Ovary (tissue), 9 donors: ENCODE results near the gene MAD1L1. TPM values are rescaled to one million over a fixed set of nuclear protein-coding genes. Genes with fewer than 3 reads are reported as not detected.

Experiments
- DNase-seq, 5 donors: peaks; one replicate each; pipeline ENCODE4 v3.0.0-alpha.2; 2019 to 2020
- H3K27ac ChIP-seq, 2 donors: fragments of 200-600 bp; one replicate each; pipeline versions ENCODE4 v1.5.1 to v1.8.0; 2019 to 2022
- H3K27me3 ChIP-seq: fragments of 200-600 bp; one replicate; pipeline ENCODE4 v1.8.0; 2022
- H3K36me3 ChIP-seq: fragments of 200-600 bp; sonication (generic); one replicate; pipeline ENCODE4 v1.5.1; 2019
- H3K4me1 ChIP-seq: one replicate; pipeline ENCODE4 v1.8.1; 2013; ENCODE audit warnings: mild to moderate bottlenecking, moderate library complexity; ENCODE audit not compliant: insufficient read depth
- H3K4me3 ChIP-seq: fragments of 200-600 bp; sonication (generic); one replicate; pipeline ENCODE4 v1.5.1; 2017
- H3K9me3 ChIP-seq, 2 donors: fragments of 200-600 bp in 1 of 2; sonication (generic) in 1 of 2; one replicate each; pipeline versions ENCODE4 v1.5.1 to v1.8.1; 2013 to 2019; ENCODE audit warnings: mild to moderate bottlenecking in 1 of 2, moderate library complexity in 1 of 2
- EP300 ChIP-seq: sonication (generic); formaldehyde crosslinking; IDR thresholded peaks from one replicate; pipeline ENCODE4 v1.6.1; 2017; ENCODE audit warnings: antibody characterized with exemption
- POLR2A ChIP-seq: fragments of 450-650 bp; IDR thresholded peaks from one replicate; pipeline ENCODE4 v1.6.1; 2017; ENCODE audit warnings: antibody characterized with exemption, mild to moderate bottlenecking, moderate library complexity
- WGBS, 3 donors: extraction: QIAGEN DNeasy Blood & Tissue Kit in 1 of 3; methylation state at CpG; one replicate each; pipeline versions ENCODE4 v1.1.5 to v1.1.7; 2013 to 2017; 5-methylcytosine and 5-hydroxymethylcytosine counted together
- intact Hi-C, 4 donors: fragments of 100-400 bp; cut with DNase I; formaldehyde crosslinking; loops; one replicate each; pipeline versions ENCODE4 v1.11.0 to v1.15.1; 2022 to 2023
- polyA plus RNA-seq, 2 donors: library from polyadenylated mRNA; stranded (reverse); fragments of 200-250 nt in 1 of 2; fragments of 350-450 nt in 1 of 2; fragmentation: Illumina TruSeq in 1 of 2; extraction: RNeasy Lipid Tissue Mini Kit (QIAGEN cat#74804) in 1 of 2; gene quantifications; one replicate each; pipeline ENCODE4 v1.2.3, GENCODE V29; 2013 to 2014
- total RNA-seq, 7 donors: library from RNA; depleted of rRNA in 2 of 7; stranded (reverse); fragments of >200 nt in 2 of 7; fragmentation: NEBNext Ultra II Directional in 3 of 7; extraction: Animal tissue kit (Norgen Biotek cat#: 25700) in 3 of 7; gene quantifications; one replicate each; pipeline versions ENCODE4 v1.1.0 to v1.2.4, GENCODE V29; 2016 to 2023
- TF ChIP-seq, protein P1 (sequence below), 3 donors: fragments of 450-650 bp in 2 of 3; fragments of 200-600 bp in 1 of 3; IDR thresholded peaks; one replicate each; pipeline versions ENCODE4 v1.5.1 to v1.8.0; 2016 to 2022; ENCODE audit warnings: antibody characterized with exemption in 3 of 3, mild to moderate bottlenecking in 1 of 3
- donor health status: DM: no; HTN: no; CAD: no; lungs with moderate emphysema.
- donor health status: DM: no; HTN: no; CAD: no.
- donor health status: Bipolar disorder and iron deficiency.
- donor health status: DM: yes; HTN: yes; CAD: no.
- donor health status: DM: no; HTN: no; CAD: no.
- donor health status: DM: yes; HTN: yes; CAD: no.

Gene MAD1L1
- total and polyA plus RNA-seq, 9 donors, result 5.9 to 36.6 (median 22.8) TPM

DNA sequence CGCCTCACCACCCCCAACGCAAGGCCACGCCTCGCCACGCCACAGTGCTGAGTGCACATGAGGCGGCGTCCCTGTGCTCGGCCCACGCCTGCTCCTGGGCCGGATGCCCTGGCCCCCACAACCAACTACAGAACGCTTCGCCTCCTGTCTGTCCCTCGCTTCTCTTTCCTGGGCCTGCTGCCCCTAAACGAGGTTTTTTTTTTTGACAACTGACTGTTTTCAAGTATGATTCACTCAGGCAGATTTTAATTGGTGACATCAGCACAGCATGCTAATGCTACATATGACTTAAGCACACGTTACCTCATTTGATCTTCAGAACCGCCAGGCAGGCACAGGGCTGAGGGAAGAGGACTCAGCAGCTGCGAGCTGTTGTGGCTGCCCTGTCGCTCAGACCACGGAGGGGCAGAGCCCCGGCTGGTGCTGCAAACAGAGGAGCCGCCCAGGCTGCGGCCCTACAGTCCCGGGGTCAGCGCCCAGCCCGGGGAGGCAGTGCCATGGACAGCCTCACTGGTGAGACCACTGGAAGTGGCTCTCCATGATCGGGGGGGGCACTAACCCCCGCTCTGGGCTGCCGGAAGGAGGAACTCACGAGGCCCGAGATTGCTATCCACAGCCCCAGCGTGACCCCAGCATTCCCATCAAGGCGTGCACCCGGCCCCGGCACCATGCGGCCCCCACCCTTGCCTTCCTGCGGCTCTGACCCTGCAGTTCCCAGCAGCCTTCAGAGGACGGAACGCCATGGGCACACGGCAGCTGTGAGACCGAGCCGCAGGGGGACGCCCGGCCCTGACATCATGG lies 212.8 kb downstream of the MAD1L1 start:
- peak in 2 of 5 donors; percentile 24 to 31 for DNase-seq

DNA sequence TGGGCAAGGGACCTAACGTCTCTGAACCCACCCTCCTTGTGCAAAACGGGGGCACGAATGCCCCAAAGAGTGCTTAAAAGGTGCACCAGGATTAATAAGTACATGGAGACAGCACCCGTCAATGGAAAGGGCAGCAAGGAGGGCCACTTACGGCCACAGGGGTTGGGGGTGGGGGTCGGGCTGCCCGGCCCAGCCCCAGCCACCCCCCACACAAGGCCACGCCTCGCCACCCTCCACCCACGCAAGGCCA lies 213.4 kb downstream of the MAD1L1 start:
- Histone ChIP-seq H3K27me3 (no peaks in the 10 kb centered on the region), H3K4me1 (peaks cover 11% of the 10 kb centered on the region), H3K36me3 (no peaks in the 10 kb centered on the region), H3K27ac (no peak overlapping the region), H3K4me3 (no peak overlapping the region), H3K9me3 (no peaks in the 10 kb centered on the region)
- intact Hi-C loops, result no loop called here
- DNase-seq, result no peak
- 79 to 82% (median 80%) methylated on average over 10 of the region's 10 CpGs for WGBS, 3 donors
- TF ChIP-seq, protein P1, sequence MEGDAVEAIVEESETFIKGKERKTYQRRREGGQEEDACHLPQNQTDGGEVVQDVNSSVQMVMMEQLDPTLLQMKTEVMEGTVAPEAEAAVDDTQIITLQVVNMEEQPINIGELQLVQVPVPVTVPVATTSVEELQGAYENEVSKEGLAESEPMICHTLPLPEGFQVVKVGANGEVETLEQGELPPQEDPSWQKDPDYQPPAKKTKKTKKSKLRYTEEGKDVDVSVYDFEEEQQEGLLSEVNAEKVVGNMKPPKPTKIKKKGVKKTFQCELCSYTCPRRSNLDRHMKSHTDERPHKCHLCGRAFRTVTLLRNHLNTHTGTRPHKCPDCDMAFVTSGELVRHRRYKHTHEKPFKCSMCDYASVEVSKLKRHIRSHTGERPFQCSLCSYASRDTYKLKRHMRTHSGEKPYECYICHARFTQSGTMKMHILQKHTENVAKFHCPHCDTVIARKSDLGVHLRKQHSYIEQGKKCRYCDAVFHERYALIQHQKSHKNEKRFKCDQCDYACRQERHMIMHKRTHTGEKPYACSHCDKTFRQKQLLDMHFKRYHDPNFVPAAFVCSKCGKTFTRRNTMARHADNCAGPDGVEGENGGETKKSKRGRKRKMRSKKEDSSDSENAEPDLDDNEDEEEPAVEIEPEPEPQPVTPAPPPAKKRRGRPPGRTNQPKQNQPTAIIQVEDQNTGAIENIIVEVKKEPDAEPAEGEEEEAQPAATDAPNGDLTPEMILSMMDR (IDR thresholded peaks at IDR 0.05), result no peak
- TF ChIP-seq POLR2A (no peak), EP300 (no peak)

More for the DNA sequence above, 212.8 kb downstream of the MAD1L1 start:
- no peaks in the 10 kb centered on the region for H3K27me3 ChIP-seq
- H3K36me3 ChIP-seq, result no peaks in the 10 kb centered on the region
- H3K4me1 ChIP-seq, result peaks cover 11% of the 10 kb centered on the region
- no peak overlapping the region for H3K4me3 ChIP-seq
- TF ChIP-seq, protein P1 (IDR thresholded peaks at IDR 0.05), result no peak
- TF ChIP-seq POLR2A (no peak), EP300 (no peak)
- intact Hi-C loops, result no loop called here
- H3K27ac ChIP-seq, result no peak overlapping the region
- WGBS, 3 donors, result 85 to 90% (median 87%) methylated on average over 40 to 43 of the region's 43 CpGs
- no peaks in the 10 kb centered on the region for H3K9me3 ChIP-seq

DNA sequence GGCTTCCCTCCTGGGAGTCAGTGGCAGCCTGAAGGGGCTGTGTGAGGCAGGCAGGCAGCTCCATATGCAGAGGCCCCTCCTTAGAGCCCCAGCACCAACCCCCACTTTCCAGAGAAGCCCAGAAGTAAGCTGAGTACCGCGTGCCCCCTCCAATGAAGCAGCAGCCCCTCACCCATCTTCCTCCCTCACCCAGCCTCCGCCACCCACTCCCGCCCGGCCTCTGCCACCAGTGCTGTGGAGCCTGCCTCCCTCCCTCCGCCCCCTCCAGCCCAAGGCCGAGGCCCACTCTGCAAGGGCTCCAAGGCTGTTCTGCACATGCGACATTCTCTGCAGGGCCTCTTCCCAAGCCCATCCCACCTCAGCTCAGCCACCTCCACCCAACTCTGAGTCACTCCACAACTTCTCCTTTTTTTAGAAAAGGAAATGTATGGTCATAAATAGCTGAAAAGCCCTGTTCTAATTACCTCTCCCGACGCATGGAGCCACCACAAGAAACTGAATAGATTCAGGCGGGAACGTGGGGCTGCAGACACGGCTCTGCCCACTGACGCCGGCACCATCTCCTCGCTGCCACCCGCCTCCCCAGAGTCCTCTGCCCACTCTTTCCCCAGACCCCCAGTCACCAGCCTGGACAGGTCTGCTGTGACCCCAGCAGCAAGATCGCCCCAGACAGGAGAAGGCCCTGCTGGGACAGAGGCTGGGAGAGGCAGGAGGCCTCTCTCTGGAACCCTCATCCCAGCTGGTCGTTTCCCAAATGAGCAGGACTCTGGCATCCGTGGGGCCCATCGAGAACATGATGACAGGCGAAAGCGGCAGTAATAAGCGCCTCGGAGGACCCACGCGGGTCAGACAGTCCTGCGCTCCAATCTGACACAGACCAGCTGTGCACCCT lies 213.9 kb downstream of the MAD1L1 start:
- Histone ChIP-seq H3K27me3 (no peaks in the 10 kb centered on the region), H3K27ac (no peak overlapping the region), H3K9me3 (no peaks in the 10 kb centered on the region), H3K36me3 (no peaks in the 10 kb centered on the region), H3K4me1 (peaks cover 11% of the 10 kb centered on the region), H3K4me3 (no peak overlapping the region)
- 46 to 54% (median 48%) methylated on average over 28 of the region's 28 CpGs for WGBS, 3 donors
- intact Hi-C loops, result no loop called here
- TF ChIP-seq POLR2A (no peak), EP300 (no peak)
- TF ChIP-seq, protein P1 (IDR thresholded peaks at IDR 0.05), result no peak
- peak in 3 of 5 donors; percentile 10 to 44 (median 41) for DNase-seq

DNA sequence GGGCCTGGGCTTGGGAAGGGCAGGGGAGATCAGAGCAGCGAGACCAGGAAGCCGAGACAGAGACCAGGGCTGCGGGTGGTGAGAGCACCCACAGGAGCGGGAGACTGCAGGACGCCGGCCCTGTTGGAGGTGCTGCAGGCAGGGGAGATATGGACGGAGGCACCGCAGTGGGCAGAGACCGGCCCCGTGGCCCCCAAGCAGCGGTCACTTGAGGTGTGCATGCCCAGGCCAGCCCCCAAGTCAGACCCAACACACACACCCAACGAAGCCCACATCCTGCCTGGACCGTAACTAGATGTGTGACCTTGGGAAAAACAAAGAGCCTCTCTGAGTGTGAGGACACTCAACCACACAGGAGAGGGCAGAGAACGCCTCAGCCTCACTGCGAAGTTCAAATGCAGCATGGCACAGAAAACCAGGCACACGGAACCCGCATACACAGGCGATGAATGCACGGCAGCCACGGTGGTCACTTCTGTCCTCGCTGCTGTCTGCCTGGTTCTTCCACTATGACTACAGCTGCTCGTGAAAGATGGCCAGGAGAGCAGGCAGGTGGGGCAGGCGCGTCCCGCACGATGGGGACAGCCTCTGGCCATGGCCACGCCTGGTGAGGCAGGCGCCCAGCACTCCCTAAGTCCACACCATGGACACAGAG lies 214.7 kb downstream of the MAD1L1 start:
- Histone ChIP-seq H3K27me3 (no peaks in the 10 kb centered on the region), H3K4me3 (no peak overlapping the region), H3K36me3 (no peaks in the 10 kb centered on the region), H3K9me3 (no peaks in the 10 kb centered on the region), H3K27ac (no peak overlapping the region), H3K4me1 (peaks cover 11% of the 10 kb centered on the region)
- TF ChIP-seq POLR2A (no peak), EP300 (no peak)
- TF ChIP-seq, protein P1 (IDR thresholded peaks at IDR 0.05), result no peak
- WGBS, 3 donors, result 76 to 84% (median 83%) methylated on average over 27 to 28 of the region's 28 CpGs
- intact Hi-C loops, result no loop called here
- DNase-seq, result peak in 3 of 5 donors; percentile 7 to 29 (median 10)
